Stimulated activated CD4-positive, alpha-beta T cell treated with anti-CD3 and anti-CD28 coated beads, Interleukin-2, amount 100 ng/mL, for 4 hours (primary cell): ENCODE measurements around the gene AKR1B1.
A peak's percentile ranks its signal among the peaks of the same experiment; 100 is the strongest.
"Not testable (repeated sequence)": the region's sequence is repeated elsewhere in the genome, so short reads cannot be mapped to it uniquely, and the experiment has no call there.

Source experiments
- DNase-seq: peaks from one replicate; pipeline ENCODE4 v3.0.0-alpha.2; 2020; ENCODE audit warnings: low read depth

The AKR1B1 gene

DNA sequence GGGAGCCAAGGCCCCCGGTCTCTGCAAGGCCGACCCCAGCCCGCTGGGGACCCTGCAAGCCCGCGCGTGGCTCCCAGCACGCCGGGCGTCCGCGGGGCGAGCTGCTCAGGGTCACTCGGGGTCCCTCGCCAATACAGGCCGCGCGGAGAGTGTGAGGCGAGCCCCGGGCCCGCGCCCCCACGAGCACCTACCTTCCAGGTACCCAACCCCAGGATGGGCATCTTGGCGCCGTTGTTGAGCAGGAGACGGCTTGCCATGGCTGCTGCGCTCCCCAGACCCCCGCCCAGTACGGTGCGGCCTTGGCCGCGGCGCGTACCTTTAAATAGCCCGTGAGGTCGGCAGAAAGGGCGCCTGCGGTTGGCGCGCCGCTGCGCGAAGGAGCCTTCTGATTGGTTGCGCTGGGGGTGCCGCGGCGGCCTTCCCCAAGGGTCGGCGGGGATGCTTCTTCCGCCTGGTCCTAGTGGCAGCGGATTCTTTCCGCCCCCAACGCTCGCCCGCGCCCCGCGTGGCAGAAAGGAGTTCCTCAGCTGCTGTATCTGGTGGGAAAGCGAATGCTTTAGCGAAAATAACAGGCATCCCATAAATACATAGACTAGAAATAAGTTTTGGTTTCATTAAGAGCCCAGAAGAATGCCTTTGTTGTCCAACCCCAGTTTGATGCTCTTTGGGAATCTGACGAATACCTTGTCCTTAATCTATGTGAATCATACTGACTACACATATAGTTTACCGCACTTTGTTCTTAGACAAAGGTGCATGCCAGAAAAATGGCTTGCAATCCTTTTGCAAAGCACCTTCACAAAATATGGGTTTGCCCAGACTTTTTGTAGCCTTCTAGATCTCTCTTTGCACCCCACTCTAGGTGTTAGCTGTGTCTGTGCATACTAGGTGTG lies at the start of gene AKR1B1:
Gene AKR1B1 (minus strand): TSS at position 295 of the 893 bp plus-strand sequence. CDS start 38 bp downstream, at position 257.
- peak; percentile 73 for DNase-seq

DNA sequence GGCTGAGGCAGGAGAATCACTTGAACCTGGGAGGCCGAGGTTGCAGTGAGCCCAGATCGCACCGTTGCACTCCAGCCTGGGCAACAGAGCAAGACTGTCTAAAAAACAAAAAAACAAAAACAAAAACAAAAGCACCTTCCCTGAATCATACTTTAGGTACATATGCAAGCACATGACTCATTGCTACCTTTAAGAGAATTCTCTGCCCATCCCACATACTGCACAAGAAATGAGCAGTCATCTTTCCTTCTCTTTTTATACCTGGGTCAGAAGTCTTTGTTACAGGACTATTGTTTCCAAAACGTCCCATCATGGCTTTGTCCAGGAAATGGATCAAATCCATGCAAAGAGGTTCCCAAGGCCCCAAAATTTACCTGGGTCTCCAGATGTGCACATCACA lies 47.0 kb upstream of the AKR1B1 start:
- no peak for DNase-seq

DNA sequence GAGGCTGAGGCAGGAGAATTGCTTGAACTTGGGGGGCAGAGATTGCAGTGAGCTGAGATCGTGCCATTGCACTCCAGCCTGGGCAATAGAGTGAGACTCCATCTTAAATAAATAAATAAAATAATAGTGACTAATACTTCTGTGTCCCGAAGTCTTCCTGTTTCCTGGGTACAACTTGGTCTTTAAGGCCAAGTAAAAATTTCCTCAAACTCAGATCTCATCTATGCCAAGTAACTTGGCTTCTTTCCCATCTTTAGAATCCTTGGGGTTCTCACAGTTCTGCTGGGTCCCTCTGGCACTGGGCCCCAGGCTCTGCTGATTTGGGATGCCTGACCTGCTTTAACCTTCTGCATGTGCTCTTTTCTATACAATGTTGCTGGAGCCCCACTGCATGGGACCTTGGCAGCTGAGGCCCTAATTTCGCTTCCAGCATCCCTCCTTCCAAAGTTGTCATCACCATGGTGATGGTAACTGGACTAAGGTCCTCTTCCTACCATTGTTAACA lies 45.8 kb upstream of the AKR1B1 start:
- no peak for DNase-seq

DNA sequence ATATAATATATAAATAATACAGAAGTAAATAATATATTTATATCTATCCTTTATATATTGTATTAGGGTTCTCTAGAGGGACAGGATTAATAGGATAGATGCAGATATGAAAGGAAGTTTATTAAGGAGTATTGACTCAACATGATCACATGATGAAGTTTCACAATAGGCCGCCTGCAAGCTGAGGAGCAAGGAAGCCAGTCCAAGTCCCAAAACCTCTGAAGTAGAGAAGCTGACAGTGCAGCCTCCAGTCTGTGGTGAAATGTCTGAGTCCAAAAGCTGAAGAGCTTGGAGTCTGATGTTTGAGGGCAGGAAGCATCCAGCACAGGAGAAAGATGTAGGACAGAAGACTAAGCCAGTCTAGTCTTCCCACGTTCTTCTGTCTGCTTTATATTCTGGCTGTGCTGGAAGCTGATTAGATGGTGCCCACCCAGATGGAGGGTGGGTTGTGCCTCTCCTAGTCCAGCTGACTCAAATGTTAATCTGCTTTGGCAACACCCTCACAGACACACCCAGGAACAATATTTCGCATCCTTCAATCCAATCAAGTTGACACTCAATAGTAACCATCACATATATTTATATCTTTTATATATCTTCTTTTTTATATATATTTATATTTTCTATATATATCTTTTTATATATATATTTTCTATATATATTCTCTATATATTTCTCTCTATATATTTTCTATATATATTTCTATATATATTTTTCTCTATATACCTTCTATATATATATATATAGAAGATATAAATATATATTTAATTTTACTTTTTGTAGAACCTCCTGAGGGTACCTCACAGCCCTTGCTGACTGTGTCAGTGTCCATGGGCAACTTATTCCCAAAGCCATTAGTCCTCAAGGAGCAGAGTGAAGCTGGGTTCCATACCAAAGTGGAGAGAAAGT lies 43.8 kb upstream of the AKR1B1 start:
- DNase-seq, result no peak

DNA sequence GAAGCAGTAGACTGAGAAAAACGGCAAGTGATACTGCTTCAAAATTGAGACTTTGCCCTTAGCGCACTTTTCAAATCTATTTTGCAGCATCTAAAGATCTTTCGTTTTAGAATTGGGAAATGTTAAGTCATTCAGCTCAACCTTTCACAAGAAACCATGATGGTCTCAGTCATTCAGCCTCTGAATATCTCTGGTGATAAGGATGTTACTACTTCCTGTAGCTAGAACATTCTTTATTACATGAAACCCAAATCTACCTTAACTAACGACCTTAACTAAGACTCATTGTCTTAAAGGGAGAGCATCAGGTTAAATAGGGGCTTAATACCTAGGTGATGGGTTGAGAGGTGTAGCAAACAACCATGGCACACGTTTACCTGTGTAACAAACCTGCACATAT lies 42.1 kb upstream of the AKR1B1 start:
- no peak for DNase-seq

DNA sequence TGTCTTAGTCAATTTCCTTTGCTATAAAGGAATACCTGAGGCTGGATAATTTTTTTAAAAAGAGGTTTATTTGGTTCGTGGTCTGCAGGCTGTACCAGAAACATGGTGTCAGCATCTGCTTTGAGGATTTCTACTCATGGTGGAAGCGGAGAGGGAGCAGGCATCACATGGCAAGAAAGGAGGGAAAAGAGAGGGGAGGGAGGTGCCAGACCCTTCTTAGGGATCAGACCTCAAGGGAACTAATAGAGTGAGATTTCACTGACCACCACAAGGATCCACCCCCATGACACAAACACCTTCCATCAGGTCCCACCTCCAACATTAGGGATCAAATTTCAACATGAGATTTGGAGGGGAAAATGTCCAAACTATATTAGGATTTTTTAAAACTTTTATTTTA lies 41.5 kb upstream of the AKR1B1 start:
- no peak for DNase-seq

DNA sequence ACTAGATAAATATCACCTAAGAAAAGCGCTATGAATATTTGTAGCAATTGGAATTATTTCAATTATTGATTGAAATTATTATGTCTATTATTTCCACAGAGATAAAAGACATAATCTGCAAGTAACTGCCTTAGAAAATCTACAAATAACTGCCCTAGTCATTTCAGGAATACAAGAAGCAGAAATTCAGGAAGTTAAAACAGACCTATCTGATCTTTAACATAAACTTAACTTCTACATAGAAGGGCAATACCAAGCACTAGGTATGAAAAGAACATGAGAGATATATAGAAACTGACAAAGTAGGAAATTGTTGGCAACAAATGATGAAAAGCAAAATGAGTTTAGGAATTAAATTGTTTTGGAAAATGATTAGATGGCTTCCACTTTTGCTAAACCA lies 36.6 kb upstream of the AKR1B1 start:
- DNase-seq, result no peak

DNA sequence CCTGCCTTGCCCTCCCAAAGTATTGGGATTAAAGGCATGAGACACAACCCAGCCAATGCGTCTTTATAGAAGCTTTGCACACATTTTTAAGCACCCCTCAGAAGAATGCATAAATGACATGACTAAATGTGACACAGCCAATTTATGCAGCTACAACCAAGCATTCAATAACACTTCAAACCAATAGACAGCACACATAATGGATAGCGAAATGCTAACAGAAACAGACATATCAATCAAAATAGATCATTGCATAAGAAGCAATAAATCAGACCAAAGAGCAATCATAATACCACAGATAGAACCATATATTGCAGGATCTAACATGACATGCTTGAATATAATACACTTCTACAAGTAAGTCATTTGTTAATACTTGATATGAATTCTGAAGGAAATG lies 34.2 kb upstream of the AKR1B1 start:
- no peak for DNase-seq

DNA sequence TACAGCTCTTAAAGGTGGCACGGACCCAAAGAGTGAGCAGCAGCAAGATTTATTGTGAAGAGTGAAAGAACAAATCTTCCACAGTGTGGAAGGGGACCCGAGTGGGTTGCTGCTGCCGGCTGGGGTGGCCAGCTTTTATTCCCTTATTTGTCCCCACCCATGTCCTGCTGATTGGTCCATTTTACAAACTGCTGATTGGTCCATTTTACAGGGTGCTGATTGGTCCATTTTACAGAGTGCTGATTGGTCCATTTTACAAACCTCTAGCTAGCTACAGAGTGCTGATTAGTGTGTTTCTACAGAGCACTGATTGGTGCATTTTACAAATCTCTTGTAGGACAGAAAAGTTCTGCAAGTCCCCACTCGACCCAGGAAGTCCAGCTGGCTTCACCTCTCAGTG lies 28.8 kb upstream of the AKR1B1 start:
- DNase-seq, result not testable (repeated sequence)

DNA sequence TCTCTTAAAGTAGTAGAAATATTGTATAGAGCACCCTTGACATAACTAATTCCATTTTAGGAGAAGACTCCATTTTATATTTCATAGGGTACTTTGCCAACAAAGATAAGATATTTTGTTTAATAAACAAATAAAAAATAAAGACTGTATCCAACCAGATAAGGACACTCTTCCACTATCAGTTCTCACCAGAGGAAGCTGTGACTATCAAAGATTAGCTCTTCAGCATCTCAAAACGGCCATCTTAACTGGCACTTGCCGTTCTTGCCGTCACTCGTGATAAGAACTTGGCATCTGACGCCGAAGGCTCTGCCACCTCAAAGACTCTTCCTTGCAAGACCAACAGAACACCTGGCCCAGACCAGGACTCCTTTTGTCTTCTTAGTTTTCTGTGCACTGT lies 26.3 kb upstream of the AKR1B1 start:
- DNase-seq, result no peak

DNA sequence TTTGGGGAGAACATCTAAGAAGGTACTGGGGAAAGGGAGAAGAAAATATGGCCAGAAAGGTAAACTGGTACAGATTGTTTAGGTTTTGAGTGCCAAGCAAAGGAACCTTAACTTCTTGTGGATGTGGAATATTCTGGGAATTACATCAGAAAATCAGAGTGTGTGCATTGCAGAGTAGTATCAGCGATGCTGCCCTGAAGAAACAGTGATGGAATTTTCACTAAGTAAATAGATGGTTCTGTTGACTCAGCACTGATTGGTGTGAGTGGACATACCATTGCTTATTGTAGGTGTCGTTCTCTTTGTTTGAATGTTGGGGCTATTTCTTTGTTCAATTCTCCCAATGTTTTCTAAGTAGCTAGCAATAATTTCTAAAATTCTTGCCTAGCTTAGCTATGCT lies 24.4 kb upstream of the AKR1B1 start:
- DNase-seq, result no peak

DNA sequence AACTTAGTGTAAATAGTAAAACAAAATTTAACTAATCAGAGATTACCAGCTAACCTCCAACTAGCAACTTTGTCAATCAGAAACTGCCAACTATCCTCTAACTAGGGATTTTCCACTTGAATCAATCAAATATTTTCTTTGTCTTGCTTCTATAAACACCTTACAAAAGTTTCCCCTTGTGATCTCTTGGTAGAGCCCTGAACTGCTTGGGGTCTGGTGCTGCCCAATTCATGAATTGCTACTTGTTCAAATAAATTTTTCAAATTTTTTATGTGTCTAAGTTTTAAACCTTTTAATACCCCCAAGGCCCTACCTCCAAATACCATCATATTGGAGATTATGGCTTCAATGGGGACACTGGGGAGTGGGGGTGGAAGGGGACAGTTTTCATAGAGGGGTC lies 24.0 kb upstream of the AKR1B1 start:
- DNase-seq, result no peak

DNA sequence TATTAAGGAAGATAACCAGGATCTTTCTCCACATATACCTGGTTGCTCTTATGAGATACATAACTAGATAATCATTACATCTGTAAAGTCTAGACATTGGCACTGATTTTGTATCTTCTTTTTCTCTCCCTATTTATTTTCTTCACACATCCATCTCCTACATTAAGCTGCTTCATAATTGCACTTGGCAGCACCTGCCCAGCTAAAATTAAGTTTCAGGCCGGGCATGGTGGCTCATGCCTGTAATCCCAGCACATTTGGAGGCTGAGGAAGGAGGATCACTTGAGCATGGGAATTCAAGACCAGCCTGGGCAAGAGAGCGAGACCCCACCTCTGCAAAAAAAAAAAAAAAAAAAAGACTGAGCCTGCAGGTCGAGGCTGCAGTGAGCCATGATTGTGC lies 22.3 kb upstream of the AKR1B1 start:
- no peak for DNase-seq

DNA sequence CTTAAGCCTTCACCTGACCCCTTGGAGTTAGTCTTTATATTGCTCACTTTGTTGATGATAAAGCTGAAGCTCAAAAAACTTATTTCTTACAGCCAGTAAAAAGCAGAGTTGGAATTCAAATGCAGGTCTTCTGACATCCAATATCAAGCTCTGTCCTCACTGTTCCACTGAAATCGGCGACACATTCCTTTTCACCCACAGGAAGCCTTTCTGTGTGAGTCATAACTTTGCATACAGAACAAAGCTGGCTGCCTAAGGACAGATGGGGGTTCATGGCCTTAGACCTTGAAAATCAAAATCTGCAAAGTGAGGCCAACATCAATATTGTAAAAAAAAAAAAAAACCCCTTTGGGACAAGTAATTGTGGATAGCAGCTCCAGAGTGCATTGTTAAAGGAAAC lies 21.8 kb upstream of the AKR1B1 start:
- no peak for DNase-seq

DNA sequence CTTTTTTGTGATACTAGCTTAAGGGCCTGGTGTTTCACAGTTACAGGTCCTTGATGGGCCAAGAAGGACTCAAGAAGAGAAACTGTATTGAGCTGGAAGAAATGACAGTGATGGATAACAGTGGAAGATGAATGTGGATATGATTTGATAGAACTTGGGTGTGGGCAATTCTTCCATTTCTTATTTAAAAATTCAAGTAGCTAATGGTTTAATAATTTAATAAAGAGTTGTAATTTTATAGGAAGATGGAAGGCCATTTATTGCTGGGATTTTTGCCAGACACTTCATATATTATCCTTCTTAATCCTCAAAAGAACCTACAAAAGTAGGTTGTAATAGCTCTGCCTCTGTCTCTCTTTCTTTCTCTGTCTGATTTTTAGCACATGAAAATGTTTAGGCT lies 21.3 kb upstream of the AKR1B1 start:
- DNase-seq, result no peak

DNA sequence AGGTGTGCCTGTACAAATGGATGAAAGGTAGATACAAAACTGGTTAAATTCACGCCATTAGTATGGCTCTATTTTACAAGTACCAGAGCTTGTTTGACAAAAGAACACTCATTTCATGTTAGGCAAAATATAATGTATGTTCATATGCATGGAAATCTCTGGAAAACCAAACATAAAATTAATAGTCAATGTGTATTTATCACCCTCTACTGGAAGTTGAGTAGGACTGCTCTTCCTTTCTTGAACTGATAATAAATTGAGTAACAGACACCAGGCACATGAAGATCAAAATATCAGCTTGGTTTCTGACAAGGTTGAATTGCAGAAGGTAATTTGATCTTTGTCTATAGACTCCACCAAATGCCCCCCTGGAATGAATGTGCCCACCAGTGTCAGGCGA lies 19.8 kb upstream of the AKR1B1 start:
- no peak for DNase-seq

DNA sequence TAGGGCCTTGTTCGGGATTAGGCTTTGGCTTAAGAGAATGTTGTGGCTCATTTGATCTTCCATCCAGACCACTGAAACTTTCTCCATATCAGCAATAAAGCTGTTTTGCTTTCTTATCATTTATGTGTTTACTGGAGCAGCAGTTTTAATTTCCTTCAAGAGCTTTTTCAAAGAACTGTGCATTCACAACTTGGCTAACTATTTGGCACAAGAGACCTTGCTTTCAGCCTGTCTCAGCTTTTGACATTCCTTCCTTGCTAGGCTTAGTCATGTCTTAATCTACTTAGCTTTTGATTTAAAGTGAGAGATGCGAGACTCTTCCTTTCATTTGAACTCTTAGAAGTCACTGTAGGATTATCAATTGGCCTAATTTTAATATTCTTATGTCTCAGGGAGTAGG lies 19.1 kb upstream of the AKR1B1 start:
- DNase-seq, result no peak

DNA sequence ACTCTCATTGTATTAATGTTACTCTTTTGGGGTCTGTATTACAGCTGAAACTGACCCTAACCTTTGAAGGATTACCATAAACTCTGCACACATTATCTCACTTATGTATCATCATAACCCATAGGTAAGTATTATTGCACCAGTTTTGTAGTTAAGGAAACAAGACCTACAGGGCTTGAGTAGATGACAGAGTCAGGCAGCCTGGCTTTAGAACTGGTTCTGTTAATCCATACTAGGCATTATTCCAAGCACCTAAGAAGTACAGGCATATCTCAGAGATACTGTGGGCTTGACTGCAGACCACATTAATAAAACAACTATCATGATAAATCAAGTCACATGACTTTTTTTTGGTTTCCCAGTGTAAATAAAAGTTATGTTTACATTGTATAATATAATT lies 17.1 kb upstream of the AKR1B1 start:
- DNase-seq, result no peak

DNA sequence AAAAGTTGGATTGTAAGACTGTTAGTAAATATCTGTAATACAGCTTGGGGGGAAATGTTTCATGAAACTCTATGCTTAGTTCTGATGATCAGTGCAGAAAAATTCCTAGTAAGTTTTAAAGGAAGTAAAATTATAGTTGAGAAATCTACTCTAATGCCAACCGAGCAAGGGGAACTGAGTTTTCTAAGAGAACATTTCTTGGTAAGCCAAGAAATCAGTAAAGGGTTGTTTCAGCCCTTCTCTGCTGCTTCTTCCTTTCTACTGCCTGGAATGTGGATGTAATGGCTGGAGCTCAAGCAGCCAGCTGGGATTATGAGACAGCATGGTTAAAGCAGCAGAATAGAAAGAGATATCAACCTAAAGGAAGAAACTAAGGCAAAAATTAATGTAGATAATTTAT lies 15.9 kb upstream of the AKR1B1 start:
- no peak for DNase-seq

DNA sequence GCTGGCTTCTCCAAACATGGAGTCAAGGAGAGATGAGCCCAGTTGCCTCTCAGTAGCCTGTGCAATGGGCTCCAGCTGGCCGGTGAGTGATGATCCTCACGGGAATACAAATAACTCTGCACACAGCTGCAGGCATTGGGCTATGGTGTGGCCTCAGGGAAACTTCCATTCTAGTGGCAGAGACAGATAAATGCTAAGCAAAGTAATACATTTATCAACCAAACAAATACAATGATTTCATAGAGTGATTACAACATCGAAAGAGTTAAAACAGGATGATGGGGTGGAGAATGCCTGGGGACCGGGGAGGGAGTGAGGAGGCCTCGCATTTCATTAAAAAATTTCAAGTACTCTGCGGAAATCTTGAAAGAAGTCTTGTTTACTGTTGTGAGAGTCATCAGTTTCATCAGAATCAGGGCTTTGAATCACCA lies 15.0 kb upstream of the AKR1B1 start:
- no peak for DNase-seq

DNA sequence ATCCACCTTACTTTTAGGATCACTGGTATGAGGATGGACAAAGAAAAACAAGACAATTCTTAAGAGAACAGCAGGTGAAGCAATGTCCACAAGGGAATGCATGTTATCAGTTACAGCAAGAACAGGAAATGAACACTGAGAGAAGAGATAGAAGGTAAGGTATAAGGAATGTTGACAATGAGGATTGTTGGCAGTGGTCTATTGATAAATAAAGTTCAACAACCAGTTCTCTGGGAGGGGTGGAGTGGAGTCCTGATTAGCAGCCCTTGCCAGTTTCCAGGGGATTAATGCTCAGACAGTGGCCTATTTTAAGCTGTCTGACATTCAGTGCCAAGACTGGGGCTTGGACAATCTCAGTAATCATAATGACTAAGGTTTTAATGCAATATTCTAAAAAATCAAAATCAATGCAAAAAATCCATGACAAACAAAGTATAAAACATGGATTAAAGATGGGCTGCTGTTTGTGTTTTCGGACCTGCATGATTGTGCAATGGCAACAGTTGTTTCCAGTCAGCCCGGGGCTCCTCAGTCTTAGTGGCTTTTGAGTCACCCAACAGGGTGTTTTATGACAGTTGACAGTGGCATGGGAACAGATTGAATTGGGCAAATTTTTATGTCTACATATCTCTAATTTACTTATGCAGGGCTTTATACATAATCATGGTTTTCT lies 13.8 kb upstream of the AKR1B1 start:
- DNase-seq, result no peak

DNA sequence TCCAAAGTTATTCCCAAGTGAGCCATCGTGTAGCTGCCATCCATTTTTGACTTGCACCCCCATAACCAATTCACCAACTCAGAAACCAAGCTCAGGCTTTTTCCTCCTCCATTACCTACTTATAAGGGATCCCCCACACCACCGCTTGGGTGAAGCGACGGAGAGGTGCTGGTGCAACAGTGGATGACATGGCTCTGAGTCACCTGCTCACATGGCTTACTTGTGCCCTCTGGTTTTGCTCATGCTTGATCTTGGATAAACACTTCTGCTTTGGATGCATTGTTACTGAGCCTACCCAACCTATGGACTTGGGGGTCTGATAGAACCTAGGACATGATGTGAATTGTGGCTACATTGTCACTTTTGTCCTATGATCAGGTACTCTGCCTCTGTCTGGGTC lies 12.0 kb upstream of the AKR1B1 start:
- DNase-seq, result no peak
